Kidney epithelial cell (primary cell): Measurements from ENCODE around the gene NXPH2. TPM values are rescaled to one million over a fixed set of nuclear protein-coding genes. Genes with fewer than 3 reads are reported as not detected.

Experiments
- DNase-seq: peaks from one replicate; pipeline ENCODE4 v3.0.0-alpha.2; 2010; ENCODE audit warnings: low read depth
- H3K27me3 ChIP-seq: 2 replicates; pipeline ENCODE4 v1.6.0; 2011; ENCODE audit warnings: low read length; ENCODE audit not compliant: control insufficient read depth, insufficient read depth
- H3K36me3 ChIP-seq: 2 replicates; pipeline ENCODE4 v1.5.1; 2011; ENCODE audit warnings: low read length; ENCODE audit not compliant: control insufficient read depth, insufficient read depth
- H3K4me3 ChIP-seq: 2 replicates; pipeline ENCODE4 v1.5.1; 2011; ENCODE audit warnings: low read depth, mild to moderate bottlenecking, control low read depth, low read length
- CTCF ChIP-seq: IDR thresholded peaks from 2 replicates; pipeline ENCODE4 v1.5.1; 2011; ENCODE audit warnings: mild to moderate bottlenecking, moderate library complexity, low read length, control low read depth, inconsistent platforms; ENCODE audit not compliant: insufficient read depth, poor library complexity, severe bottlenecking
- total RNA-seq: library from RNA; depleted of rRNA; stranded (reverse); fragments of >200 nt; gene quantifications from 2 replicates; pipeline ENCODE4 v1.2.3, GENCODE V29; 2015

The NXPH2 gene
- total RNA-seq, 1 donor from 2014 or later: not detected

GRCh38 chr2:138818556-138818955 is 38.4 kb upstream of the NXPH2 start:
- Histone ChIP-seq H3K27me3 (no peaks in the 10 kb centered on the region), H3K36me3 (no peaks in the 10 kb centered on the region), H3K4me3 (no peak overlapping the region)
- no peak for DNase-seq
- TF ChIP-seq CTCF: no peak

GRCh38 chr2:138814123-138814898 is 34.1 kb upstream of the NXPH2 start:
- H3K27me3 ChIP-seq: peaks cover 2% of the 10 kb centered on the region
- no peak overlapping the region for H3K4me3 ChIP-seq
- H3K36me3 ChIP-seq: no peaks in the 10 kb centered on the region
- peak; percentile 22 for TF ChIP-seq CTCF
- DNase-seq: no peak

- H3K4me3 ChIP-seq: no peak overlapping the region
- no peaks in the 10 kb centered on the region for H3K36me3 ChIP-seq
- DNase-seq: no peak
- no peak for TF ChIP-seq CTCF
- peaks cover 2% of the 10 kb centered on the region for H3K27me3 ChIP-seq
Observed at GRCh38 chr2:138811431-138811830, 31.2 kb upstream of the NXPH2 start.

DNA sequence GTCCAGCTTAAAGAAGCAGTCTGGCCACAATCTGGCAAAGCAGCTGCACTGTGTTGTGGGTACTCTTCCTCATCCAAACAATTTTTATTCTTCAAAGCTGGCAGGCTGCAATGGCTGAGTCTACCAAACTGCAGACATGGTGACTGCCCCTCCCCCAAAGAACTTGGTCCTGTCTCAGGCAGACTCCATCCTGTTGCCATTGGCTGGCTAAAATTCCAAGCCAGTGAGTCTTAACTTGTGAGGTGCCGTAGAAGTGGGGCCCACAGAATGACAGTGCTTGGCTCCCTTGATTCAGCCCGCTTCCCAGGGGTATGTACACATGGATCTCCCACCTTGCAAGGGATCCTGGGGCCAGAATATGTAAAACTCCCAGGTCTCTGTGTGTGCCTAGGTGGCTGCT is 14.5 kb upstream of the NXPH2 start:
- no peaks in the 10 kb centered on the region for H3K27me3 ChIP-seq
- no peak for TF ChIP-seq CTCF

DNA sequence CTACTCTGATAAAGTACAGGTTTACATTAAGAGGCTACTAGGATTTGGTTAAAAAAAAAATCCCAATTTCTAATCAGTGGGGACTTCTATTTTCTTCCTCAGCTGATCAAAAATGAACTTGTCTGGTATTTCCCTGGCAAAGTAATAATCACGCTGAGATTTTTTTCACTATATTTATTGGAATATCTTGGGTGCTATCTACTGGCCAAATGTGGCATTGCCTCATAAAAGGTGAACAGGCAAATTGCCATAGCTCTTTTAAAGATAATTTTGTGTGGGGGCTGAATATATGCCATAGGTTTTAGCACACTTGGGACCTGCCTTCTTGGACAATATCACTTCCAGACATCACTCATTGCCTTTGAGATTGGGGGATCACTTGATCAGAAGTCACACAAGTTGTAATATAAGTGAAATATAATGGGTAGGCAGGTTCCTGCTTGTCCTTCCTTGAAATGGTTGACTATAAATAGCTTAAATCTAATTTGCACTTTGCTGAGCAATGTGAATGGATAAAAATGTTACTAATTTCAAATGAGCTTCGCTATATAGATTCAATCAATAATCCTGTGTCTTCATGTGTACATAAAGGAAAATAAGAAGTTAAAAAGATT is 7.0 kb upstream of the NXPH2 start:
- no peaks in the 10 kb centered on the region for H3K36me3 ChIP-seq
- peaks cover 2% of the 10 kb centered on the region for H3K27me3 ChIP-seq
- TF ChIP-seq CTCF: peak; percentile 69
- no peak for DNase-seq
- no peak overlapping the region for H3K4me3 ChIP-seq

More for the DNA sequence above, 14.5 kb upstream of the NXPH2 start:
- no peak overlapping the region for H3K4me3 ChIP-seq
- DNase-seq: no peak
- H3K36me3 ChIP-seq: no peaks in the 10 kb centered on the region
